H9 (cell line): Measurements from ENCODE around the gene MRPS18B. TPM values are rescaled to one million over a fixed set of nuclear protein-coding genes. Genes with fewer than 3 reads are reported as not detected.

ENCODE experiments used
- DNase-seq: peaks from one replicate; pipeline ENCODE4 v3.0.0-alpha.2; 2017
- H2AFZ ChIP-seq: one replicate; pipeline ENCODE4 v1.6.1; 2013; ENCODE audit warnings: mild to moderate bottlenecking, low read length, control low read depth, moderate library complexity
- H2AK5ac ChIP-seq: 2 replicates; pipeline ENCODE4 v1.6.1; 2013; ENCODE audit warnings: low read length, control low read depth, mixed read lengths; ENCODE audit not compliant: insufficient read length
- H2BK120ac ChIP-seq: one replicate; pipeline ENCODE4 v1.6.1; 2013; ENCODE audit warnings: low read depth, mild to moderate bottlenecking, low read length, control low read depth, inconsistent platforms; ENCODE audit not compliant: poor library complexity, severe bottlenecking
- H2BK12ac ChIP-seq: 2 replicates; pipeline ENCODE4 v1.6.1; 2013; ENCODE audit warnings: low read length, control low read depth, mixed read lengths, low read depth; ENCODE audit not compliant: insufficient read length
- H2BK15ac ChIP-seq: 2 replicates; pipeline ENCODE4 v1.6.1; 2013; ENCODE audit warnings: low read depth, low read length, control low read depth
- H2BK20ac ChIP-seq: one replicate; pipeline ENCODE4 v1.6.1; 2013; ENCODE audit warnings: low read depth, mild to moderate bottlenecking, low read length, control low read depth, inconsistent platforms; ENCODE audit not compliant: poor library complexity, severe bottlenecking
- H2BK5ac ChIP-seq: 2 replicates; pipeline ENCODE4 v1.6.1; 2013; ENCODE audit warnings: low read length, control low read depth, mixed read lengths; ENCODE audit not compliant: insufficient read length
- H3K14ac ChIP-seq: 2 replicates; pipeline ENCODE4 v1.6.1; 2013; ENCODE audit warnings: low read length, control low read depth; ENCODE audit not compliant: insufficient read depth
- H3K18ac ChIP-seq: 2 replicates; pipeline ENCODE4 v1.6.1; 2013; ENCODE audit warnings: low read depth, mild to moderate bottlenecking, mixed read lengths, low read length, control low read depth; ENCODE audit not compliant: insufficient read length
- H3K23ac ChIP-seq: 2 replicates; pipeline ENCODE4 v1.6.1; 2013; ENCODE audit warnings: low read length, control low read depth, mixed read lengths, low read depth; ENCODE audit not compliant: insufficient read length
- H3K23me2 ChIP-seq: 2 replicates; pipeline ENCODE4 v1.6.1; 2013; ENCODE audit warnings: low read depth, mild to moderate bottlenecking, mixed read lengths, low read length, control low read depth; ENCODE audit not compliant: insufficient read length, poor library complexity, severe bottlenecking
- H3K27ac ChIP-seq: 2 replicates; pipeline ENCODE4 v1.5.1; 2013; ENCODE audit warnings: low read length, control low read depth, mixed read lengths, low read depth; ENCODE audit not compliant: insufficient read length
- H3K27me3 ChIP-seq: 2 replicates; pipeline ENCODE4 v1.6.1; 2013; ENCODE audit warnings: low read length, control low read depth, inconsistent platforms; ENCODE audit not compliant: insufficient read depth
- H3K4ac ChIP-seq: 2 replicates; pipeline ENCODE4 v1.6.1; 2013; ENCODE audit warnings: low read depth, mild to moderate bottlenecking, control low read depth, inconsistent platforms, low read length, moderate library complexity
- H3K4me1 ChIP-seq: 2 replicates; pipeline ENCODE4 v1.6.1; 2013; ENCODE audit warnings: low read length, control low read depth, inconsistent platforms; ENCODE audit not compliant: insufficient read depth
- H3K4me2 ChIP-seq: 2 replicates; pipeline ENCODE4 v1.6.1; 2013; ENCODE audit warnings: low read length, control low read depth, mixed read lengths; ENCODE audit not compliant: insufficient read length, insufficient read depth
- H3K56ac ChIP-seq: 2 replicates; pipeline ENCODE4 v1.6.1; 2013; ENCODE audit warnings: low read depth, mild to moderate bottlenecking, mixed read lengths, low read length, control low read depth; ENCODE audit not compliant: insufficient read length
- H3K79me1 ChIP-seq: 2 replicates; pipeline ENCODE4 v1.6.1; 2013; ENCODE audit warnings: low read depth, mild to moderate bottlenecking, moderate library complexity, low read length, control low read depth, inconsistent platforms; ENCODE audit not compliant: insufficient read depth, poor library complexity, severe bottlenecking
- H3K79me2 ChIP-seq: 2 replicates; pipeline ENCODE4 v1.6.1; 2013; ENCODE audit warnings: low read length, control low read depth, inconsistent platforms; ENCODE audit not compliant: insufficient read depth
- H3K9ac ChIP-seq: 2 replicates; pipeline ENCODE4 v1.6.1; 2013; ENCODE audit warnings: low read length, control low read depth, mixed read lengths; ENCODE audit not compliant: insufficient read length; ENCODE audit errors: extremely low read depth
- H3K9me3 ChIP-seq: one replicate; pipeline ENCODE4 v1.6.1; 2013; ENCODE audit warnings: low read depth, low read length, inconsistent platforms; ENCODE audit not compliant: control insufficient read depth
- H3T11ph ChIP-seq: one replicate; pipeline ENCODE4 v1.6.1; 2013; ENCODE audit warnings: mild to moderate bottlenecking, low read length, control low read depth, inconsistent platforms
- H4K20me1 ChIP-seq: one replicate; pipeline ENCODE4 v1.6.1; 2013; ENCODE audit not compliant: control insufficient read depth, insufficient read length, insufficient read depth
- H4K5ac ChIP-seq: 2 replicates; pipeline ENCODE4 v1.6.1; 2013; ENCODE audit warnings: low read depth, mild to moderate bottlenecking, mixed read lengths, low read length, control low read depth; ENCODE audit not compliant: insufficient read length
- H4K8ac ChIP-seq: replicated peaks from 2 replicates; pipeline ENCODE4 v1.6.1; 2013; ENCODE audit warnings: low read length, control low read depth, mixed read lengths, low read depth; ENCODE audit not compliant: insufficient read length
- H4K91ac ChIP-seq: 2 replicates; pipeline ENCODE4 v1.6.1; 2013; ENCODE audit warnings: low read depth, mild to moderate bottlenecking, moderate library complexity, mixed read lengths, low read length, control low read depth; ENCODE audit not compliant: insufficient read length
- H3K27ac Mint-ChIP-seq, 3 experiments: 2 replicates in 2 of 3; 3 replicates in 1 of 3; pipeline ENCODE4 v1.8.0; 2020 to 2021; ENCODE audit warnings: mixed read lengths in 3 of 3, mild to moderate bottlenecking in 1 of 3, moderate library complexity in 1 of 3
- H3K27me3 Mint-ChIP-seq: 2 replicates; pipeline ENCODE4 v1.8.0; 2021; ENCODE audit warnings: low read depth, mild to moderate bottlenecking, moderate library complexity, mixed read lengths
- H3K36me3 Mint-ChIP-seq, 3 experiments: 2 replicates in 2 of 3; 3 replicates in 1 of 3; pipeline ENCODE4 v1.8.0; 2020 to 2021; ENCODE audit warnings: low read depth in 3 of 3, mixed read lengths in 3 of 3; ENCODE audit not compliant: insufficient read depth in 1 of 3
- H3K4me1 Mint-ChIP-seq, 2 experiments: 2 replicates each; pipeline ENCODE4 v1.8.0; 2020; ENCODE audit warnings: mixed read lengths in 2 of 2
- H3K4me3 Mint-ChIP-seq, 2 experiments: 2 replicates in 1 of 2; 3 replicates in 1 of 2; pipeline ENCODE4 v1.8.0; 2020 to 2021; ENCODE audit warnings: mild to moderate bottlenecking in 2 of 2, mixed read lengths in 2 of 2, moderate library complexity in 1 of 2
- H3K9me3 Mint-ChIP-seq, 2 experiments: 2 replicates in 1 of 2; 3 replicates in 1 of 2; pipeline ENCODE4 v1.8.0; 2020; ENCODE audit warnings: mild to moderate bottlenecking in 2 of 2, mixed read lengths in 2 of 2, moderate library complexity in 1 of 2
- CTCF ChIP-seq: fragments of 200-600 bp; sonication (generic); conservative IDR thresholded peaks from 3 replicates; pipeline ENCODE4 v1.8.0; 2021; ENCODE audit warnings: antibody characterized with exemption, mild to moderate bottlenecking
- WGBS: extraction: QIAGEN DNeasy Blood & Tissue Kit; methylation state at CpG from one replicate; pipeline ENCODE4 v1.1.7; 2013; ENCODE audit warnings: missing lambda C conversion rate, low lambda C conversion rate, mixed read lengths; ENCODE audit not compliant: insufficient read length; ENCODE audit errors: extremely low coverage; 5-methylcytosine and 5-hydroxymethylcytosine counted together
- total RNA-seq: library from RNA; stranded (reverse); gene quantifications from 2 replicates; pipeline ENCODE4 v1.2.1, GENCODE V29; 2021

Gene MRPS18B
- total RNA-seq, 1 experiment from 2014 or later = 54.0 TPM

- Histone ChIP-seq H3K4ac (no peak overlapping the region), H3K27me3 (no peaks in the 10 kb centered on the region), H2AK5ac (no peak overlapping the region), H2BK120ac (no peak overlapping the region), H3K27ac (no peak overlapping the region), H3K9ac (no peak overlapping the region), H4K20me1 (no peaks in the 10 kb centered on the region), H3K4me2 (no peak overlapping the region), H3K4me1 (peaks cover 4% of the 10 kb centered on the region; the same call in 1 of the 2 replicates), H4K5ac (no peak overlapping the region), H3K18ac (no peak overlapping the region), H3K9me3 (no peaks in the 10 kb centered on the region), H4K8ac (no peak overlapping the region), H2BK12ac (no peak overlapping the region), H3K14ac (no peak overlapping the region), H3K56ac (no peak overlapping the region), H2BK20ac (no peak overlapping the region), H2AFZ (no peak overlapping the region), H3T11ph (no peak overlapping the region), H3K79me1 (no peaks in the 10 kb centered on the region), H3K23me2 (peaks cover 4% of the 10 kb centered on the region), H2BK5ac (no peak overlapping the region), H3K23ac (no peak overlapping the region), H2BK15ac (no peak overlapping the region), H3K79me2 (no peaks in the 10 kb centered on the region), H4K91ac (no peak overlapping the region)
- H3K27me3 Mint-ChIP-seq = 0 out of 2 replicates have a peak, but pooled peaks cover 2% of the 10 kb centered on the region
- DNase-seq = no peak
- TF ChIP-seq CTCF = no peak
- H3K4me1 Mint-ChIP-seq = peaks cover 28 to 35% of the 10 kb centered on the region in 2 experiments
- H3K4me3 Mint-ChIP-seq = no peak overlapping the region
- WGBS = no CpG with 5 or more reads among the region's 4 CpGs
- peak overlapping the region in 1 of 3 experiments; percentile 38; a peak in 1 of 7 replicates for H3K27ac Mint-ChIP-seq
- peaks cover 41 to 82% (median 67%) of the 10 kb centered on the region in 3 experiments for H3K36me3 Mint-ChIP-seq
- no peaks in the 10 kb centered on the region; a peak in 1 of 5 replicates for H3K9me3 Mint-ChIP-seq
These were observed 7.6 kb upstream of the MRPS18B start for GRCh38 chr6:30610065-30610464.
